K562 (cell line): ENCODE data around the gene DDR1. TPM values are rescaled to one million over a fixed set of nuclear protein-coding genes. Genes with fewer than 3 reads are reported as not detected.

Experiments
- ATAC-seq: fragments of 200-7000 bp; cut with Tn5 transposase; 3 replicates; pipeline ENCODE4 v1.9.1; 2020; ENCODE audit warnings: moderate library complexity
- BruUV-seq: library from RNA; stranded (reverse); fragments of 400-500 nt; replicated peaks from 2 replicates; lab custom pipeline; 2021; lab: Mats Ljungman, UMichigan
- CTCF ChIA-PET: fragments of 300-600 bp; formaldehyde crosslinking; extraction: SDS; loops from one replicate; lab custom pipeline; 2021; ENCODE audit warnings: low intra/inter-chr PET ratio; lab: Yijun Ruan, JAX
- POLR2A ChIA-PET: fragments of 300-600, 350-650 bp; sonication (Branson Sonifier 250); formaldehyde crosslinking; extraction: SDS; loops from one replicate; lab custom pipeline; 2021; ENCODE audit warnings: antibody characterized with exemption, inconsistent platforms; lab: Yijun Ruan, JAX
- DNase-seq, 4 experiments: peaks; one replicate each; pipeline versions ENCODE4 v3.0.0 to v3.0.0-alpha.2; 2011 to 2018; ENCODE audit warnings: low spot score in 3 of 4, mixed read lengths in 3 of 4; ENCODE audit errors: extremely low read depth in 1 of 4
- FAIRE-seq: peaks from 2 replicates; lab custom pipeline; 2011; peaks lifted over from hg19 to GRCh38; lab: Jason Lieb, UNC
- H2AFZ ChIP-seq: 2 replicates; pipeline ENCODE4 v1.6.0; 2011; ENCODE audit warnings: low read depth, low read length, control low read depth, inconsistent platforms
- H3K27ac ChIP-seq: fragments of 200-600 bp; 3 replicates; pipeline ENCODE4 v1.8.0; 2011; ENCODE audit warnings: low read depth, mild to moderate bottlenecking, control low read depth, inconsistent platforms, low read length, moderate library complexity, mixed read lengths; ENCODE audit errors: extremely low read depth
- H3K27me3 ChIP-seq, 2 experiments: fragments of 300-600 bp in 1 of 2; 2 replicates in 1 of 2; 3 replicates in 1 of 2; pipeline versions ENCODE4 v1.6.0 to v1.8.0; 2011; ENCODE audit warnings: inconsistent platforms in 2 of 2, low read length in 2 of 2, mild to moderate bottlenecking in 1 of 2, mixed read lengths in 1 of 2, moderate library complexity in 1 of 2; ENCODE audit not compliant: control insufficient read depth in 2 of 2, insufficient read depth in 2 of 2
- H3K36me3 ChIP-seq: fragments of 300-600 bp; 3 replicates; pipeline ENCODE4 v1.8.0; 2011; ENCODE audit warnings: mild to moderate bottlenecking, low read length, inconsistent platforms; ENCODE audit not compliant: control insufficient read depth, insufficient read depth
- H3K4me1 ChIP-seq, 2 experiments: fragments of 200-600 bp in 1 of 2; replicated peaks in 1 of 2; 2 replicates in 1 of 2; 3 replicates in 1 of 2; pipeline versions ENCODE4 v1.5.1 to v1.8.0; 2011; ENCODE audit warnings: inconsistent platforms in 2 of 2, low read length in 2 of 2, mild to moderate bottlenecking in 1 of 2, mixed read lengths in 1 of 2, moderate library complexity in 1 of 2; ENCODE audit not compliant: control insufficient read depth in 2 of 2, insufficient read depth in 2 of 2
- H3K4me2 ChIP-seq: 2 replicates; pipeline ENCODE4 v1.6.1; 2011; ENCODE audit warnings: low read length, control low read depth, inconsistent platforms, mixed read lengths; ENCODE audit not compliant: insufficient read depth
- H3K4me3 ChIP-seq: fragments of 200-600 bp; sonication (generic), shearing (Covaris generic); 2 replicates; pipeline ENCODE4 v1.5.1; 2016; ENCODE audit warnings: control low read depth, inconsistent platforms
- H3K79me2 ChIP-seq: fragments of 200-600 bp; 3 replicates; pipeline ENCODE4 v1.8.0; 2011; ENCODE audit warnings: low read length, inconsistent platforms; ENCODE audit not compliant: control insufficient read depth, insufficient read depth
- H3K9ac ChIP-seq, 2 experiments: 2 replicates each; pipeline versions ENCODE4 v1.6.0 to v1.6.1; 2011; ENCODE audit warnings: low read depth in 2 of 2, low read length in 2 of 2, control low read depth in 1 of 2, inconsistent platforms in 1 of 2, mild to moderate bottlenecking in 1 of 2, mixed read lengths in 1 of 2; ENCODE audit not compliant: insufficient read depth in 1 of 2
- H3K9me1 ChIP-seq: one replicate; pipeline ENCODE4 v1.6.0; 2011; ENCODE audit warnings: inconsistent platforms, mild to moderate bottlenecking, low read length, moderate library complexity; ENCODE audit not compliant: control insufficient read depth, insufficient read depth
- H3K9me3 ChIP-seq: replicated peaks from 2 replicates; pipeline ENCODE4 v1.5.1; 2011; ENCODE audit warnings: low read depth, low read length, inconsistent platforms; ENCODE audit not compliant: control insufficient read depth, insufficient read depth
- H4K20me1 ChIP-seq: replicated peaks from 2 replicates; pipeline ENCODE4 v1.6.1; 2011; ENCODE audit warnings: low read length, inconsistent platforms, mixed read lengths; ENCODE audit not compliant: control insufficient read depth, insufficient read depth
- CBX3 ChIP-seq, 2 experiments: IDR thresholded peaks; 1 replicate in 1 of 2; 2 replicates in 1 of 2; pipeline ENCODE4 v1.6.1; 2012; ENCODE audit warnings: inconsistent platforms in 2 of 2, low read length in 2 of 2, borderline replicate concordance in 1 of 2, control low read depth in 1 of 2
- ZNF146 ChIP-seq: IDR thresholded peaks from one replicate; pipeline ENCODE4 v1.6.1; 2018; ENCODE audit warnings: missing compliant biosample characterization; ENCODE audit not compliant: unreplicated experiment
- WGBS: fragments of 100-300 bp; shearing (Covaris generic); methylation state at CpG from one replicate; pipeline ENCODE4 v1.1.6; 2016; ENCODE audit warnings: low coverage, mixed read lengths; ENCODE audit not compliant: insufficient coverage; ENCODE audit errors: missing lambda C conversion rate; 5-methylcytosine and 5-hydroxymethylcytosine counted together
- in situ Hi-C: fragments of 300-500 bp; cut with MboI; formaldehyde crosslinking; loops from 4 replicates; pipeline ENCODE4 v1.15.0; 2018; ENCODE audit warnings: inconsistent platforms, mixed read lengths
- intact Hi-C: fragments of 100-400 bp; cut with micrococcal nuclease; formaldehyde crosslinking; loops from 2 replicates; pipeline ENCODE4 v1.14.2; 2022
- polyA plus RNA-seq, 8 experiments: library from polyadenylated mRNA; depleted of rRNA in 4 of 8; stranded (reverse) in 5 of 8; unstranded in 3 of 8; fragments of >200 nt; fragmentation: Nextera tagmentation in 2 of 8; fragmentation: Illumina TruSeq in 1 of 8; extraction: Ambion mirVana in 2 of 8; extraction: Trizol in 1 of 8; gene quantifications; 2 replicates each; pipeline versions ENCODE4 v1.2.1 to v1.2.3, GENCODE V29; 2011 to 2014; ENCODE audit warnings: inconsistent platforms in 1 of 8, missing spikeins in 1 of 8
- total RNA-seq, 7 experiments: library from RNA; depleted of rRNA in 6 of 7; stranded (reverse); fragments of >200 nt in 6 of 7; fragmentation: Illumina TruSeq in 2 of 7; extraction: Trizol in 2 of 7; gene quantifications; 2 replicates each; pipeline versions ENCODE4 v1.2.1 to v1.2.3, GENCODE V29; 2011 to 2021; ENCODE audit warnings: low replicate concordance in 1 of 7
- TF ChIP-seq, protein P1 (sequence below): fragments of 200-800 bp; sonication (Bioruptor generic); IDR thresholded peaks from 2 replicates; pipeline ENCODE4 v1.6.1; 2017; ENCODE audit warnings: missing genetic modification characterization, missing compliant biosample characterization

Gene DDR1
- total and polyA plus RNA-seq, 9 of the 15 experiments (the other 6 are each of a cell fraction or from before 2014, with no cell fraction given) = 1.4 to 44.6 (median 12.2) TPM

DNA sequence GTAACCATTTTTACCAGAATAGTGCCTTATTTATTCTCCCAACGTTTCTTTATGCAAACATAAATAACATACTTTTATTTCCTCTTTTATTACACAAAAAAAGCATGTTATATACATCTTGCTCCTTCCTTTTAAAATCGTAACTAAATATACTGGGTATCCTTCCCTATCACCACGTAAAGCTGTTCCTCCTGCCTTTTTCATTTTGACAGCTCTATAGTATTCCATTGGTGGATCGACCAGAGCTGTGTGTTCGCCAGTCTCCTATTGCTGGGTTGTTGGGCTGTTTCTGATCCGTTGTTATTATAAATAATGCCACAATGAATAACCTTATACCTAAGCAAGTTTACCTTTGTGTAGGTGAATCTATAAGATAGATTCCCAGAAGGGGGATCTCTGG is 46.9 kb upstream of the DDR1 start:
- TF ChIP-seq, protein P1, sequence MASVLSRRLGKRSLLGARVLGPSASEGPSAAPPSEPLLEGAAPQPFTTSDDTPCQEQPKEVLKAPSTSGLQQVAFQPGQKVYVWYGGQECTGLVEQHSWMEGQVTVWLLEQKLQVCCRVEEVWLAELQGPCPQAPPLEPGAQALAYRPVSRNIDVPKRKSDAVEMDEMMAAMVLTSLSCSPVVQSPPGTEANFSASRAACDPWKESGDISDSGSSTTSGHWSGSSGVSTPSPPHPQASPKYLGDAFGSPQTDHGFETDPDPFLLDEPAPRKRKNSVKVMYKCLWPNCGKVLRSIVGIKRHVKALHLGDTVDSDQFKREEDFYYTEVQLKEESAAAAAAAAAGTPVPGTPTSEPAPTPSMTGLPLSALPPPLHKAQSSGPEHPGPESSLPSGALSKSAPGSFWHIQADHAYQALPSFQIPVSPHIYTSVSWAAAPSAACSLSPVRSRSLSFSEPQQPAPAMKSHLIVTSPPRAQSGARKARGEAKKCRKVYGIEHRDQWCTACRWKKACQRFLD (CRISPR knock-in tag) = 0 out of 2 replicates have a peak, but pooled peaks have one; percentile 0
- TF ChIP-seq CBX3 (IDR thresholded peaks at IDR 0.05; ENCODE audit: borderline replicate concordance in 1 of 2, low read length in 2 of 2) (no peak), ZNF146 (CRISPR knock-in tag) (peak; percentile 75)
- intact Hi-C loops = no loop called here
- FAIRE-seq (no peak), ATAC-seq (no peak), DNase-seq (no peak)
- H3K79me2 ChIP-seq = no peaks in the 10 kb centered on the region
- H3K4me1 ChIP-seq = peaks cover 30 to 31% of the 10 kb centered on the region in 2 experiments; a peak in 4 of 5 replicates
- no peaks in the 10 kb centered on the region for H4K20me1 ChIP-seq
- H2AFZ ChIP-seq = no peak overlapping the region
- H3K36me3 ChIP-seq = no peaks in the 10 kb centered on the region
- no peak overlapping the region for H3K9ac ChIP-seq
- WGBS = 50% methylated on average over 6 of the region's 6 CpGs
- in situ Hi-C loops = loop anchor here (5.0 kb wide), 1 partner anchor 35 kb away; no protein-coding TSS in a partner anchor
- no peaks in the 10 kb centered on the region for H3K9me1 ChIP-seq
- ChIA-PET CTCF (no interaction called here), POLR2A (interaction anchor here (1.2 kb wide), 1 partner anchor 36 kb away, joined by 5 read pairs; no protein-coding TSS in a partner anchor)
- BruUV-seq = no TSS peak
- H3K27me3 ChIP-seq = no peaks in the 10 kb centered on the region
- H3K4me2 ChIP-seq = no peak overlapping the region
- H3K27ac ChIP-seq = no peak overlapping the region
- H3K9me3 ChIP-seq = no peaks in the 10 kb centered on the region
- H3K4me3 ChIP-seq = no peak overlapping the region
